Measurements from ENCODE around the gene NUDT15.

Gene NUDT15

DNA sequence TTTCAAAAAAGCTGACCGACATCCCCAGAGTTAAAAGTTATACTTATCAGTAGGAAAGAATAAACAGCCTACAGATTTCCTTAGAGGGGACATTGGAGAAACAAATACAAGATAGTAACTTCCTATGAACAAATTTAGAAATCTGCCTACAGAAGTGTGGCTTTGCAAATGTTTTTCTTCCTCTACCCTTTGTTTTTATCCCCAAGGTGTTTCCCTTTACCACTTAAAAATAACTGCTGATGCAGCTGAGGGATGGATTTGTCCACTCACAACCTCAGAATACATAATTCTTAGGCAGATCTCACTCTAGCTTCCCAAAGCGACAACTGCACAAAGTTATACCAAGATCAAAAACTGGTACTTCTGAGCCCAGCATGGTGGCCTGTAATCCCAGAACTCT, 36.5 kb downstream of the NUDT15 start:
- TF ChIP-seq, protein P1, sequence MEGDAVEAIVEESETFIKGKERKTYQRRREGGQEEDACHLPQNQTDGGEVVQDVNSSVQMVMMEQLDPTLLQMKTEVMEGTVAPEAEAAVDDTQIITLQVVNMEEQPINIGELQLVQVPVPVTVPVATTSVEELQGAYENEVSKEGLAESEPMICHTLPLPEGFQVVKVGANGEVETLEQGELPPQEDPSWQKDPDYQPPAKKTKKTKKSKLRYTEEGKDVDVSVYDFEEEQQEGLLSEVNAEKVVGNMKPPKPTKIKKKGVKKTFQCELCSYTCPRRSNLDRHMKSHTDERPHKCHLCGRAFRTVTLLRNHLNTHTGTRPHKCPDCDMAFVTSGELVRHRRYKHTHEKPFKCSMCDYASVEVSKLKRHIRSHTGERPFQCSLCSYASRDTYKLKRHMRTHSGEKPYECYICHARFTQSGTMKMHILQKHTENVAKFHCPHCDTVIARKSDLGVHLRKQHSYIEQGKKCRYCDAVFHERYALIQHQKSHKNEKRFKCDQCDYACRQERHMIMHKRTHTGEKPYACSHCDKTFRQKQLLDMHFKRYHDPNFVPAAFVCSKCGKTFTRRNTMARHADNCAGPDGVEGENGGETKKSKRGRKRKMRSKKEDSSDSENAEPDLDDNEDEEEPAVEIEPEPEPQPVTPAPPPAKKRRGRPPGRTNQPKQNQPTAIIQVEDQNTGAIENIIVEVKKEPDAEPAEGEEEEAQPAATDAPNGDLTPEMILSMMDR (conservative IDR thresholded peaks at IDR 0.05; ENCODE audit: low read depth, low read length) = no peak
- DNase-seq (ENCODE audit: low read depth) = no peak
- H3K4me3 ChIP-seq (ENCODE audit: low read length) = no peak overlapping the region

DNA sequence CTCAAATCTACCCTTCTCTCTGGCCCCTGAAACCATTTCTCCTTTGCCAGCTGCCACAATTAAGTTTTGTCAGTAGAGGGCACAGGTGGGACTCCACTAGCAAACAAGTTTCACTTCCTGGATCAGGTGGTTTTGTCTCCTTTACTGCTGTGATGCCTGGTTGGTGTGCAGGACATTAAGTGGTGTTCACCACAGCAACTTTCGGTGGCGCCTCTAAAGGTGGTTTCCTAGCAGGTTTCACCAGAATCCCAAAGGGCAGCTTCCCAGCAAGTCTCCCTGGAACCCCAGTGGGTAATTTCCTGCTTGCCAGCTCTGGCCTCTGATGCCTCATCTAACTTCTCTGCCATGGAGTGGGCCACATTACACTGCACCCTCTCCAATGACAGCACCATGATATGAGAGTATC, 40.7 kb downstream of the NUDT15 start:
- H3K4me3 ChIP-seq (ENCODE audit: low read length) = no peak overlapping the region
- no peak for DNase-seq (ENCODE audit: low read depth)
- TF ChIP-seq, protein P1 (conservative IDR thresholded peaks at IDR 0.05; ENCODE audit: low read depth, low read length) = peak; percentile 32

DNA sequence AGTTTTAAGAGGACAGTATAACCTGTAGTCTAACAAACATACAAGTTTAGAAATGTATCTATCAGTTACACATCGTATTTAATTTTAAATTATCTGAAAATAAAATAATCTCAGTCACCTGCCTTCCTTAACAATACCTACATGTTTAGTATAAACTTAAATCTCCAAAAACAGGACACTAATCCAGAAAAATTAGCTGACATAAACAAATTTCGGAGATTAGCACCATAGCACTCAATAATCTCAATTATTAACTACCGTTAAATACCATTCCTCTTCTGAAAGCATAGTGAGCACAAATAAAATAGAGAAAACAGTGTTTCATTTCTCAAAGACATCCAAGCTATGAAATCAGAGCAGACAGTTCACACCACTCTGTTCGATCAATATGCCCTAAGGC, 44.2 kb downstream of the NUDT15 start:
- H3K4me3 ChIP-seq (ENCODE audit: low read length) = no peak overlapping the region
- TF ChIP-seq, protein P1 (conservative IDR thresholded peaks at IDR 0.05; ENCODE audit: low read depth, low read length) = no peak
- DNase-seq (ENCODE audit: low read depth) = no peak

DNA sequence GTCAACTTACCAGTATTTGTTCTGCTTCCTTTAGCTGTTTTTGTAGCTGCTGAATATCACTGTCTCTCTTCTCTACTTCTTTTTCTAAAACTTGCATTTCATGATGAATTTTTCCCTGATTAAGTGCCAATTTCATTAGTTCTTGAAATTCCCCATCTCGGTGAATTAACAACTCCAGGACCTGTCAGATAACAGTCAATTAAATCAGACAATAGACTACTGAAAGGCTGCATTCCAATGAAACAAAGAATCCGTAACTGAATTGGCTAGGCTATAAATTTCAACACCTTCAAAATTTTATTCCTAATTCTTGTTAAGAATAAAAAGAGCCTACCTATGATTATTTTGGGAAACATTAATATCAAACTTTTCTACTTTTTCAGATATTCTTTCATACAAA, 48.7 kb downstream of the NUDT15 start:
- no peak for DNase-seq (ENCODE audit: low read depth)
- TF ChIP-seq, protein P1 (conservative IDR thresholded peaks at IDR 0.05; ENCODE audit: low read depth, low read length) = no peak

DNA sequence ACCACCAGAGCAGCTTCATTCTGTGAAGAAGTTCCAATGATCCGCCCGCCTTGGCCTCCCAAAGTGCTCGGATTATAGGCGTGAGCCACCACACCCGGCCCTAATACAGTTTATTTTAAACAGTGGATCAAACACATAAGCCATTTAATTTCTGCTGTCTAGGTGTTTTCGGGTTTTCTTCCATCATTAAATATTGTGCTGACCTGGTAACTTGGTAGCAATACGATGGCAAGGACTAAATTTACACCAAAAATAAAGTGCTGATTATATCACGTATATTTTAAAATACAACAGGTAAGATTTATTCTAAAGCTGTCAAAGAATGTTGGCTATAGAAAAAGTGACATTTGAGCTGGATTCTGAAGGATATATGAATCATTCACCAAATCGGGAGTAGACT, 56.1 kb downstream of the NUDT15 start:
- DNase-seq (ENCODE audit: low read depth) = no peak
- TF ChIP-seq, protein P1 (conservative IDR thresholded peaks at IDR 0.05; ENCODE audit: low read depth, low read length) = no peak
- peak overlapping the region; percentile 95 for H3K4me3 ChIP-seq (ENCODE audit: low read length)

More for the DNA sequence above, 48.7 kb downstream of the NUDT15 start:
- H3K4me3 ChIP-seq (ENCODE audit: low read length) = no peak overlapping the region

DNA sequence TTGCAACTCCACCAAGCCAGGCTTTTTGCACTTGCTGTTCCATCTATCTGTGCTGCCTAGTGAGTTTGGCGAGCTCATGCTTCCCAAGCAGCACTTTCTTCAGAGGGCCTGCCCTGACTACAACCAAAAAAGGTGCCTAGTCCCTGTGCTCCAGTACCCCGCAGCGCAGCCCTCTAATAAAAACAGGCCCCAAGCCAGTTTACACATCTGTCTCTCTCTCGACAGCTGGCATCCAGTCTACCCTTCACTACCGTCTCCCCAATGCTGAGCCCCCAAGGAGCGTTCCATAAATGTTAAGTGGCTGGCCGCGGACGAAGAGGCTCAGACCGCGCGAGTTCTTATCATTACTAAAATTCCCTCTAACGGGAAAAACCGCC, 56.9 kb downstream of the NUDT15 start:
- H3K4me3 ChIP-seq (ENCODE audit: low read length) = peak overlapping the region; percentile 95
- TF ChIP-seq, protein P1 (conservative IDR thresholded peaks at IDR 0.05; ENCODE audit: low read depth, low read length) = no peak
- DNase-seq (ENCODE audit: low read depth) = no peak

DNA sequence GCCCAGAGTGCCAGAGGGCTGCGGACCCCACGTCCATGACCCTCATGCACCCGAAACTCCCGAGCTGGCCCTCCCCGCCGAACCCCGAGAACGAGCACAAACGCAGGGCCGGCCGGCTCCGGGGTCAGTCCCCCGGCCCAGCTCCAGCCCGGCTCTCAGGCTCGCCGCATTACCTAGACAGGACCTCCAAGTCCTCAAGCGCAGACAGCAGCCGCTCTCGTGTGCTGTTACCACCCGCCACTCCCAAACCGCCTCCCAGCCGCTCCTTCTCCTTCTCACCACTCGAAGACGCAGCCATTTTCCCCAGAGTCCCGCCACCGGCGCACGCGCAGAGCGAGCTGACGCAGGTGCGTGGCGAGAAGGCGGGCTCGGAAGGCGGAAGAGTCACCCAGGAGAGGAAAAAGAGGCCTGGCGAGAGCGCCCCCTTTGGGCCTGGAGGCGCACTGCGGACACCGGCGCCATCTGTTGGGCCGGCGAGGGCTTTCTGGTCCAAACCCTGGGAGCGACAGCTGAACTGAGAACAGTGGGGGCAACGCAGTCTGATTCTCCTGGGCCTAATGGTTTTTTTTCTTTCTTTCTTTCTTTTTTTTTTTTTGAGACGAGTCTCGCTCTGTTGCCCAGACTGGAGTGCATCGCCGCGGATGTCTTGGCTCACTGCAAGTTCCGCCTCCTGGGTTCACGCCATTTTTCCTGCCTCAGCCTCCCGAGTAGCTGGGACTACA, 57.4 kb downstream of the NUDT15 start, which contains the start of gene MED4:
Gene MED4, minus strand, starts transcription at position 324 of the 722 bp plus-strand sequence. Its CDS starts 26 bp downstream, at position 298.
- H3K4me3 ChIP-seq (ENCODE audit: low read length) = peak within 1 kb of the TSS; percentile 95
- peak; percentile 71 for DNase-seq (ENCODE audit: low read depth)
- TF ChIP-seq, protein P1 (conservative IDR thresholded peaks at IDR 0.05; ENCODE audit: low read depth, low read length) = peak; percentile 99

Data from retinal pigment epithelial cell (primary cell).